GM23338 (cell line): ENCODE results near the gene EVX2. TPM values are rescaled to one million over a fixed set of nuclear protein-coding genes. Genes with fewer than 3 reads are reported as not detected.
A peak's percentile ranks its signal among the peaks of the same experiment; 100 is the strongest.

Source experiments
- ATAC-seq: fragments of 200-7000 bp; cut with Tn5 transposase; 3 replicates; pipeline ENCODE4 v1.9.1; 2020
- DNase-seq: peaks from one replicate; pipeline ENCODE4 v3.0.0-alpha.2; 2015; ENCODE audit warnings: low spot score
- H2AFZ ChIP-seq: fragments of 200-600 bp; sonication (generic); 2 replicates; pipeline ENCODE4 v1.8.0; 2016; ENCODE audit warnings: antibody characterized with exemption, mild to moderate bottlenecking, moderate library complexity
- H3F3A ChIP-seq: fragments of 200-600 bp; sonication (generic); replicated peaks from 2 replicates; pipeline ENCODE4 v1.8.0; 2017; ENCODE audit warnings: antibody characterized with exemption, mixed run types, low read depth
- H3K27ac ChIP-seq: fragments of 200-600 bp; sonication (generic); 2 replicates; pipeline ENCODE4 v1.6.1; 2016; ENCODE audit warnings: low read depth
- H3K27me3 ChIP-seq: fragments of 200-600 bp; sonication (generic); 2 replicates; pipeline ENCODE4 v1.8.0; 2016; ENCODE audit warnings: mild to moderate bottlenecking, mixed run types, moderate library complexity; ENCODE audit not compliant: insufficient read depth
- H3K36me3 ChIP-seq: fragments of 200-600 bp; sonication (generic); 2 replicates; pipeline ENCODE4 v1.8.0; 2016; ENCODE audit warnings: mild to moderate bottlenecking; ENCODE audit not compliant: insufficient read depth
- H3K4me1 ChIP-seq: fragments of 200-600 bp; sonication (generic); 2 replicates; pipeline ENCODE4 v1.8.0; 2016; ENCODE audit warnings: mild to moderate bottlenecking, moderate library complexity; ENCODE audit not compliant: insufficient read depth
- H3K4me2 ChIP-seq: fragments of 200-600 bp; sonication (generic); 2 replicates; pipeline ENCODE4 v1.7.1; 2017; ENCODE audit warnings: mixed run types
- H3K4me3 ChIP-seq: fragments of 200-600 bp; sonication (generic); 2 replicates; pipeline ENCODE4 v1.6.1; 2016; ENCODE audit warnings: mixed run types
- H3K79me2 ChIP-seq: fragments of 200-600 bp; sonication (generic); replicated peaks from 2 replicates; pipeline ENCODE4 v1.8.0; 2017; ENCODE audit warnings: mild to moderate bottlenecking; ENCODE audit not compliant: insufficient read depth
- H3K9me2 ChIP-seq: fragments of 200-600 bp; sonication (generic); 2 replicates; pipeline ENCODE4 v1.8.0; 2017; ENCODE audit not compliant: insufficient read depth
- H4K20me1 ChIP-seq: fragments of 200-600 bp; sonication (generic); replicated peaks from 2 replicates; pipeline ENCODE4 v1.8.0; 2017; ENCODE audit warnings: mild to moderate bottlenecking; ENCODE audit not compliant: insufficient read depth
- H3K27ac Mint-ChIP-seq: 2 replicates; pipeline ENCODE4 v1.8.0; 2020; ENCODE audit warnings: inconsistent platforms, mild to moderate bottlenecking, moderate library complexity, mixed read lengths
- H3K27me3 Mint-ChIP-seq: 3 replicates; pipeline ENCODE4 v1.8.0; 2022; ENCODE audit warnings: low read depth, mild to moderate bottlenecking, moderate library complexity, mixed read lengths, inconsistent platforms; ENCODE audit not compliant: insufficient read depth, poor library complexity
- H3K36me3 Mint-ChIP-seq: 3 replicates; pipeline ENCODE4 v1.8.0; 2021; ENCODE audit warnings: low read depth, mild to moderate bottlenecking, inconsistent platforms, moderate library complexity, mixed read lengths
- H3K4me1 Mint-ChIP-seq: 3 replicates; pipeline ENCODE4 v1.8.0; 2020; ENCODE audit warnings: mild to moderate bottlenecking, inconsistent platforms, mixed read lengths
- H3K4me3 Mint-ChIP-seq: 3 replicates; pipeline ENCODE4 v1.8.0; 2021; ENCODE audit warnings: moderate library complexity, mild to moderate bottlenecking, inconsistent platforms, mixed read lengths
- H3K9me3 Mint-ChIP-seq: 3 replicates; pipeline ENCODE4 v1.8.0; 2020; ENCODE audit warnings: moderate library complexity, mild to moderate bottlenecking, inconsistent platforms, mixed read lengths
- CREB1 ChIP-seq: fragments of 250-450 bp; sonication (Bioruptor Pico); IDR thresholded peaks from 2 replicates; pipeline ENCODE4 v1.5.0; 2020; ENCODE audit warnings: low read depth, mild to moderate bottlenecking, moderate library complexity
- EZH2 ChIP-seq: fragments of 200-600 bp; sonication (generic); IDR thresholded peaks from one replicate; pipeline ENCODE4 v1.8.0; 2017; ENCODE audit warnings: antibody characterized with exemption, mild to moderate bottlenecking, low read depth; ENCODE audit not compliant: unreplicated experiment
- EZH2phosphoT487 ChIP-seq: fragments of 200-600 bp; sonication (generic); IDR thresholded peaks from one replicate; pipeline ENCODE4 v1.8.1; 2018; ENCODE audit warnings: antibody characterized with exemption; ENCODE audit not compliant: unreplicated experiment
- JUNB ChIP-seq: IDR thresholded peaks from one replicate; pipeline ENCODE4 v1.6.1; 2016; ENCODE audit warnings: antibody characterized with exemption; ENCODE audit not compliant: unreplicated experiment
- NANOG ChIP-seq: IDR thresholded peaks from 2 replicates; pipeline ENCODE4 v1.6.1; 2016; ENCODE audit warnings: antibody characterized with exemption, borderline replicate concordance
- ZNF114 ChIP-seq: fragments of 250-450 bp; sonication (Bioruptor Pico); IDR thresholded peaks from 2 replicates; pipeline ENCODE4 v1.5.0; 2020; ENCODE audit warnings: mild to moderate bottlenecking, moderate library complexity
- ZNF331 ChIP-seq: fragments of 250-450 bp; sonication (Bioruptor Pico); IDR thresholded peaks from 2 replicates; pipeline ENCODE4 v1.5.0; 2020; ENCODE audit warnings: low read depth, mild to moderate bottlenecking, moderate library complexity
- polyA plus RNA-seq: library from polyadenylated mRNA; unstranded; fragments of >200 nt; fragmentation: Nextera tagmentation; extraction: Ambion mirVana; gene quantifications from 2 replicates; pipeline ENCODE4 v1.2.1, GENCODE V29; 2016
- total RNA-seq: library from RNA; depleted of rRNA; stranded (reverse); fragments of >200 nt; shearing (Covaris generic); gene quantifications from 2 replicates; pipeline ENCODE4 v1.2.3, GENCODE V29; 2014
- TF ChIP-seq, protein P1 (sequence below): IDR thresholded peaks from one replicate; pipeline ENCODE4 v1.6.1; 2018; ENCODE audit warnings: antibody characterized with exemption; ENCODE audit not compliant: unreplicated experiment
- TF ChIP-seq, protein P2 (sequence below), 2 experiments: fragments of 200-600 bp in 1 of 2; sonication (generic) in 1 of 2; conservative IDR thresholded peaks; 2 replicates each; pipeline versions ENCODE4 v1.5.1 to v1.6.1; 2016 to 2017; ENCODE audit warnings: antibody characterized with exemption in 2 of 2, low read depth in 2 of 2, mild to moderate bottlenecking in 2 of 2, moderate library complexity in 1 of 2
- TF ChIP-seq, protein P3 (sequence below): IDR thresholded peaks from 2 replicates; pipeline ENCODE4 v1.6.1; 2016; ENCODE audit warnings: antibody characterized with exemption

The EVX2 gene
- total and polyA plus RNA-seq, 2 experiments from 2014 or later, result 0.03 TPM; not detected in 1

DNA sequence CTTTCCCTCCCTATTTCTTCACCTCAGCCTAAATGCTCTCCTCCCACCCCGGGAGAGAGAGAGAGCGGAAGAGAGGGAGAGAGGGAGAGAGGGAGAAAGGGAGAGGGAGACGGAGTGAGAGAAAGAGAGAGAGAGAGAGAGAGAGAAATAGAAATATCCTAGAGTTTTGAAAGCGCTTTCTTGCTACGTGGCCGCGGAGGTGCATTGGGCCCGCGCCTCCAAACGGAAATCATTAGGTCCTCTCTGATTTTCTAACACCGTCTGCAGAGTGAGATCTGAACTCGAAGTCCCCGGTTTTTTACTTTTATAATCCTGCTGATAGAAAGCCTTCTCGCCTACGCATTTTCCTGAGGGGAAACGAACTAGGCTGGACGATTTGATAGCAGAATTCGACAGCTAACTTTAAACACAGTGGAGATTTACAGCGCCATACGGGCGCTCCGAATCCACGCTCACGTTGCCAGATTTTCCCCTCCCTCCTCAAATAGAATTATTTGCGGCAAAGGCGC is 903 bp upstream of the EVX2 start:
- peaks cover 98% of the 10 kb centered on the region for H3K27me3 ChIP-seq
- peak overlapping the region; percentile 29; the same call in 2 of the 3 replicates for H3K4me3 Mint-ChIP-seq
- H3K4me3 ChIP-seq, result peak overlapping the region; percentile 49
- H3K36me3 ChIP-seq, result no peaks in the 10 kb centered on the region
- no peaks in the 10 kb centered on the region for H3K9me2 ChIP-seq
- ATAC-seq (no peak), DNase-seq (peak; percentile 50)
- peak overlapping the region; percentile 81; the same call in 1 of the 2 replicates for H3K4me2 ChIP-seq
- H3K27ac Mint-ChIP-seq, result no peak overlapping the region
- peaks cover 4% of the 10 kb centered on the region; the same call in 1 of the 3 replicates for H3K36me3 Mint-ChIP-seq
- H3K4me1 Mint-ChIP-seq, result peaks cover 38% of the 10 kb centered on the region
- peaks cover 32% of the 10 kb centered on the region for H3F3A ChIP-seq
- H3K27ac ChIP-seq, result no peak overlapping the region
- no peaks in the 10 kb centered on the region for H3K79me2 ChIP-seq
- peaks cover 97% of the 10 kb centered on the region for H3K27me3 Mint-ChIP-seq
- H3K9me3 Mint-ChIP-seq, result peaks cover 11% of the 10 kb centered on the region; the same call in 2 of the 3 replicates
- H2AFZ ChIP-seq, result no peak overlapping the region
- H4K20me1 ChIP-seq, result peaks cover 37% of the 10 kb centered on the region
- H3K4me1 ChIP-seq, result peaks cover 60% of the 10 kb centered on the region
- TF ChIP-seq EZH2 (peak; percentile 88), ZNF331 (no peak), EZH2phosphoT487 (peak; percentile 47)
- TF ChIP-seq, protein P1, sequence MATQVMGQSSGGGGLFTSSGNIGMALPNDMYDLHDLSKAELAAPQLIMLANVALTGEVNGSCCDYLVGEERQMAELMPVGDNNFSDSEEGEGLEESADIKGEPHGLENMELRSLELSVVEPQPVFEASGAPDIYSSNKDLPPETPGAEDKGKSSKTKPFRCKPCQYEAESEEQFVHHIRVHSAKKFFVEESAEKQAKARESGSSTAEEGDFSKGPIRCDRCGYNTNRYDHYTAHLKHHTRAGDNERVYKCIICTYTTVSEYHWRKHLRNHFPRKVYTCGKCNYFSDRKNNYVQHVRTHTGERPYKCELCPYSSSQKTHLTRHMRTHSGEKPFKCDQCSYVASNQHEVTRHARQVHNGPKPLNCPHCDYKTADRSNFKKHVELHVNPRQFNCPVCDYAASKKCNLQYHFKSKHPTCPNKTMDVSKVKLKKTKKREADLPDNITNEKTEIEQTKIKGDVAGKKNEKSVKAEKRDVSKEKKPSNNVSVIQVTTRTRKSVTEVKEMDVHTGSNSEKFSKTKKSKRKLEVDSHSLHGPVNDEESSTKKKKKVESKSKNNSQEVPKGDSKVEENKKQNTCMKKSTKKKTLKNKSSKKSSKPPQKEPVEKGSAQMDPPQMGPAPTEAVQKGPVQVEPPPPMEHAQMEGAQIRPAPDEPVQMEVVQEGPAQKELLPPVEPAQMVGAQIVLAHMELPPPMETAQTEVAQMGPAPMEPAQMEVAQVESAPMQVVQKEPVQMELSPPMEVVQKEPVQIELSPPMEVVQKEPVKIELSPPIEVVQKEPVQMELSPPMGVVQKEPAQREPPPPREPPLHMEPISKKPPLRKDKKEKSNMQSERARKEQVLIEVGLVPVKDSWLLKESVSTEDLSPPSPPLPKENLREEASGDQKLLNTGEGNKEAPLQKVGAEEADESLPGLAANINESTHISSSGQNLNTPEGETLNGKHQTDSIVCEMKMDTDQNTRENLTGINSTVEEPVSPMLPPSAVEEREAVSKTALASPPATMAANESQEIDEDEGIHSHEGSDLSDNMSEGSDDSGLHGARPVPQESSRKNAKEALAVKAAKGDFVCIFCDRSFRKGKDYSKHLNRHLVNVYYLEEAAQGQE, result no peak

DNA sequence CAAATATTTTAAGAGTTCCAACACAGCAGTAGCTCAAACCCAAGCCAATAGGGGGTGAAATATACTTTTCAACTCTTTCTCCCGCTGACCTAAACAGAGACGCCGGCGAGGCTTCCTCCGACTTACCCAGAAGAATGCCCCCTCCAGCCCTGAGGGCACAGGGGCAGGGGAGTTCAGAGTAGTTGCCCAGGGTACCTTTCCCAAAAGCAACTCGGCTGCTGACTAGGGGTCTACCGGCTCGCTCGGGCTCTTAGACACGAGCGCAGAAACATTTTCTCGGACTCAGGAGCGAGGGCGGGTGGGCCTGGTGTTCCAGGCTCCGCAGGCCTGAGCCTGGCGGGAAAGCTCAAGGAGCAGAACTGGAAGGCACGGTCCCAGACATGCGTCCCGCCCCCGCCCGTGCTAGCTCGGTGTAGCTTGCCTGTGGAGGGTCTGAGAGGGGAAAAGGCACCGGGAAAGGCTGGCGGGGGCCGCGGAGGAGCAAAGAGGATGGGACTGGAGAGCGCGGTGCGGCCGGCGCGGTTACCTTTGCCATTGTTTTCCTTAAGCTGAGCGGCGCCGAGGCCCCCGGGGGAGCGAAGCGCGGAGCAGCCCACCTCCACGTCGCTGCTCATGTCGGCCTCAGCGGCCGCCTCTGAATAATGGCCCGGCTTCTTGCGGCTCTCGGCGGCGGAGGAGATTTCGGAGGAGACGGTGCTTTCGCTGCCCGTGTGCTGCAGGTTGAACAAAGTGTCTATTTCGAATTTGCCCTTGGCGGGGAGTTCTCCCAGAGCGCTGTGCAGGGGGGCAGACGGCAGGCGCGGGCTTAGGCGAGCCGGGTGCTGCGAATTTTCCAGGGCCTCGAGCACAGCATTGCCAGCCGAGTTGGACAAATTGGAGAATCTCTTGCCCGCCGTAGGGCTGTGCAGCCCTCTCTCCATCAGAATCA is 674 bp downstream of the EVX2 start:
- H3K36me3 Mint-ChIP-seq, result peaks cover 4% of the 10 kb centered on the region; the same call in 1 of the 3 replicates
- H3K4me3 ChIP-seq, result peak overlapping the region; percentile 41; the same call in 1 of the 2 replicates
- no peak overlapping the region for H3K27ac Mint-ChIP-seq
- TF ChIP-seq, protein P1, result no peak
- TF ChIP-seq NANOG (no peak), EZH2 (peak; percentile 91), JUNB (no peak), ZNF114 (CRISPR knock-in tag) (no peak), CREB1 (no peak), EZH2phosphoT487 (peak; percentile 94)
- TF ChIP-seq, protein P2, sequence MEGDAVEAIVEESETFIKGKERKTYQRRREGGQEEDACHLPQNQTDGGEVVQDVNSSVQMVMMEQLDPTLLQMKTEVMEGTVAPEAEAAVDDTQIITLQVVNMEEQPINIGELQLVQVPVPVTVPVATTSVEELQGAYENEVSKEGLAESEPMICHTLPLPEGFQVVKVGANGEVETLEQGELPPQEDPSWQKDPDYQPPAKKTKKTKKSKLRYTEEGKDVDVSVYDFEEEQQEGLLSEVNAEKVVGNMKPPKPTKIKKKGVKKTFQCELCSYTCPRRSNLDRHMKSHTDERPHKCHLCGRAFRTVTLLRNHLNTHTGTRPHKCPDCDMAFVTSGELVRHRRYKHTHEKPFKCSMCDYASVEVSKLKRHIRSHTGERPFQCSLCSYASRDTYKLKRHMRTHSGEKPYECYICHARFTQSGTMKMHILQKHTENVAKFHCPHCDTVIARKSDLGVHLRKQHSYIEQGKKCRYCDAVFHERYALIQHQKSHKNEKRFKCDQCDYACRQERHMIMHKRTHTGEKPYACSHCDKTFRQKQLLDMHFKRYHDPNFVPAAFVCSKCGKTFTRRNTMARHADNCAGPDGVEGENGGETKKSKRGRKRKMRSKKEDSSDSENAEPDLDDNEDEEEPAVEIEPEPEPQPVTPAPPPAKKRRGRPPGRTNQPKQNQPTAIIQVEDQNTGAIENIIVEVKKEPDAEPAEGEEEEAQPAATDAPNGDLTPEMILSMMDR (conservative IDR thresholded peaks at IDR 0.05; ENCODE audit: low read depth in 2 of 2), result no peak
- TF ChIP-seq, protein P3, sequence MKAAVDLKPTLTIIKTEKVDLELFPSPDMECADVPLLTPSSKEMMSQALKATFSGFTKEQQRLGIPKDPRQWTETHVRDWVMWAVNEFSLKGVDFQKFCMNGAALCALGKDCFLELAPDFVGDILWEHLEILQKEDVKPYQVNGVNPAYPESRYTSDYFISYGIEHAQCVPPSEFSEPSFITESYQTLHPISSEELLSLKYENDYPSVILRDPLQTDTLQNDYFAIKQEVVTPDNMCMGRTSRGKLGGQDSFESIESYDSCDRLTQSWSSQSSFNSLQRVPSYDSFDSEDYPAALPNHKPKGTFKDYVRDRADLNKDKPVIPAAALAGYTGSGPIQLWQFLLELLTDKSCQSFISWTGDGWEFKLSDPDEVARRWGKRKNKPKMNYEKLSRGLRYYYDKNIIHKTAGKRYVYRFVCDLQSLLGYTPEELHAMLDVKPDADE, result no peak
- peaks cover 11% of the 10 kb centered on the region; the same call in 2 of the 3 replicates for H3K9me3 Mint-ChIP-seq
- peaks cover 97% of the 10 kb centered on the region for H3K27me3 Mint-ChIP-seq
- peak overlapping the region; percentile 60 for H3K4me2 ChIP-seq
- peak overlapping the region; percentile 59 for H3K4me3 Mint-ChIP-seq
- peaks cover 98% of the 10 kb centered on the region for H3K27me3 ChIP-seq
- H2AFZ ChIP-seq, result peak overlapping the region; percentile 14; the same call in 1 of the 2 replicates
- peaks cover 47% of the 10 kb centered on the region for H3K4me1 Mint-ChIP-seq
- H3K9me2 ChIP-seq, result no peaks in the 10 kb centered on the region
- H3K79me2 ChIP-seq, result no peaks in the 10 kb centered on the region
- peaks cover 36% of the 10 kb centered on the region for H3F3A ChIP-seq
- peaks cover 42% of the 10 kb centered on the region for H4K20me1 ChIP-seq
- peaks cover 57% of the 10 kb centered on the region for H3K4me1 ChIP-seq
- ATAC-seq (peak; percentile 20), DNase-seq (peak; percentile 69)
- no peaks in the 10 kb centered on the region for H3K36me3 ChIP-seq
- H3K27ac ChIP-seq, result no peak overlapping the region
